Activated CD8-positive, alpha-beta memory T cell treated with anti-CD3 and anti-CD28 coated beads for 24 hours (primary cell): ENCODE measurements around the gene NINJ2.

Experiments
- DNase-seq: peaks from one replicate; pipeline ENCODE4 v3.0.0-alpha.2; 2020

NINJ2 gene

DNA sequence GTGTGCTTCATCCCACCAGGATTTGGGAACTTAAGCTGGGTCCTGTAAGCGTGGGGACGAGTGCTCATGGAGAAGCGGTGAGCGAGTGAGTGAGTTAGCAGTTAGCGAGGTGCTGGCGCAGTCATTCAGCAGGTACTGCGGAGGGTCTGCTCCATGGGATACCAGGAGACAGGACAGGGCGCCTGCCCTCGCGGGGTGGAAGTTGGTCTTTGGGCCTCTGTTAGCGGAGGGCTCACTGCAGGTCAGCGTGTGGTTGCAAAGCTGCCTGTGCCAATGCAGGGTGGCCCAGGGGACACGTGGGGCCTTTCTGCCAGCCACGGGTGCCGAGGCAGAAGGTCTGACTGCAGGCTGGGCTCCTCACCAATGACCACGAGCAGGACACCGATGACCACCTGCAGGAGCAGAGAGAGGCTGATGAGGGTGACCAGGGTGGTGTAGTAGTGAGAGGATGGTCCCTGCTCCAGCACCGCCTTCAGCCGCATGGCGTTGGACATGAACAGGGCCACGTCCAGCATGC, 97.6 kb downstream of the NINJ2 start:
- DNase-seq = no peak

GRCh38 chr12:565161-565560, 98.1 kb downstream of the NINJ2 start:
- DNase-seq = no peak

- no peak for DNase-seq
Measured at GRCh38 chr12:563787-564298, 99.4 kb downstream of the NINJ2 start.

DNA sequence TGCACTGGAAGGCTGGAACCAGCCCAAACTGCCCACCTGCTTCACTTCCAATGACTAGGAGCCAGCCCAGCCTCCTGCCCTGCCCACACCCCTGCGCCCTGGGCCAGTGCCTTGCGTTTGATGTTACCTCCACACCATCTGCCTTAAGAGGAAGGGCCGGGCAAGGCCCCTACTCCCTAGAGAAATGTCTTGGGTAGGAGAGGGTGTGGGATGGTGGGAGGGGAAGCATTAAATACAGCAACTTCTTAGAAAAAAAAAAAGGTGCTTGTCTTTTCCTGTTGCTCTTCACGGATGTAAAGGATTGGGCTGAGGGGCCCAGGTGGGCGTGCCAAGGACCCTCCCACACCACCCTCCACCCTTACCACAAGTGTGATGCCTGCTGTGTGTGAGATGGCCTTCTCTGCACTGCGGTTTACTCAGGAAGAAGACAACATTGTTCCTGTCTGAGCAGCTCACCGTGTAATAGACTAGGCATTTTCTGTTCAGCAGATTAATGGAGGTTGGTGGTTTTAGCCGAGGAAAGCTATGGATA, 99.9 kb downstream of the NINJ2 start:
- peak; percentile 77 for DNase-seq

DNA sequence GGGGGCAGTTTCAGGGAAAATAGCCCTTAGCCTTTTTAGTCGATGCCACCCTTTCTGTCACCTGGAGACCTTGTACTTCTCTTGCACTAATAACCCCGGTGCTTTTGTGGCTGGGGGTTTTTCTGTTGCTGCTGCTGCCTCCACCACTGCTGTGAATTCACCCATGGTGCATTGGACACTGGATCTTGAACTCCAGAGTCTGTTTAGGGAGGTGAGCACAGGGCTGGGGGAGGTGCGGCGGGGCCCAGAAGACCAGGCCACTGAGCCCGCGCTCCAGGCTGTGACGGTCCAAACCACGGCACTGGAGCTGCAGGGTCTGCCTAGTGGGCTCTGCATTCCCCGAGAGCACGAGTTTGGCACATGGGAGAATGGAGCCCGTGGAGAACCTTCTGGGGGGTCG, 100.6 kb downstream of the NINJ2 start:
- no peak for DNase-seq

DNA sequence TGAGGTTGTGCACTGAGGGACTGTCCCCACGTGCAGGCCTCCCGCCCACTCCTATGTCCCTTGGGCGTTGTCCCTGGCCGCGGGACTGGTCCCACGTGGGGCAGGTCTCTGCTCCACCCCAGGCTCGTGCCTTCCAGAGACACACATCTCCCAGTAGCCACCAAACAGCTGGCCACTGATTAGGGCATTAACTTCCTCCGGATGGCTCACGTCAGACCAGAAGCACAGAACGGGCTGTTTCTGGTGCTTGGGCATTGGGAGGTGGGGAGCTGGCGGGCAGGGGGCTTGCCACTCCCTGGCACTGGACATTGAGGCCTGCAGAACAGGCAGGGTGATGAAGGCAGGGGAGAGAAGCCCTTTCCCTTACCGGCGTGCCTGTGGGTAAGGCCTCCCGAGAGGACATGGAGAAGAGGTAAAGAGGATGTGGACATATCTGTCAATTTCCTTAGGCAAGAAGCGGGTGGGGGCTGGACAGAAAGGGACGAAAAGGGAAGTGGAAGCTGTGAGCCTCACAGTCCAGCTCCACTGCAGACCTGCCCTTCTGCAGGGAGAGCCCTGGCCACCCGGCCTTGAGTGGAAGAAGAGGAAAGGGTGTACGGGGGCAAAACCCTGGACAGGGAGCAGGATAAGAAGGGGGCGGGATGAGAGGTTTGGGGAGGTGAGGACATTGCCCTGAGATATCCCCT, 101.2 kb downstream of the NINJ2 start:
- no peak for DNase-seq

GRCh38 chr12:561391-561705, 101.9 kb downstream of the NINJ2 start:
- no peak for DNase-seq

DNA sequence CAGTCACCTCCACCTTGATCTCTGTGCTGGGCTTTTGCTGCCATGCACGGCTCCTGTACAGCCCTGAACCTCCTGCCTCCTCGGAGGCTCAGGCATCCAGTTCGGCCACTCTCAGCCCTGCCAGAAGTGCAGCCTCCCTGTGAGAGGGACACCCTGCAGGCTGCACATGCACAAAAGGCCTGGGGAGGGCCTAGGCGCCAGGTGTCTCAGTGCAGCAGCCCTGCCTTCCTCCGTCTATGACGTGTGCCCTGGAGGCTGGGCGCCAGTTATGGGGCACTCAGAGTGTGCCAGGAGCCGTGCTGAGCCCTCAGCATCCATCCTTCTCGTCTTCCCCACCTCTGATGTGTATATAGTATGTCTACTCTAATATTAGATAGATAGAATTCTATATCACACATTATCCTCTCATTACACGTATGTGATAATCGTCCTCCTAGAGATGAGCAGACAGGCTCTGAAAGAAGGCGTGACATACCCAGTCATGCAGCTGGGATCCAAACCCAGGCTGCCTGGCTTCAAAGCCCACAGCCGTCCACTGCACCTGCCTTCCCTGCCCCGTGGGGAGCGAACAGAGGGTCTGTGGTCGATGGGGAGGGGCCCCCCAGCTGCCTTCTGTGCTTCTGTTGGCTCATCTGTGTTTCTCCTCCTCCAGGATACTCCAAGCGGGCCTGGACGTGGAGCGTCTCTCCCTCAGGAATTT, 102.4 kb downstream of the NINJ2 start:
- DNase-seq = no peak

DNA sequence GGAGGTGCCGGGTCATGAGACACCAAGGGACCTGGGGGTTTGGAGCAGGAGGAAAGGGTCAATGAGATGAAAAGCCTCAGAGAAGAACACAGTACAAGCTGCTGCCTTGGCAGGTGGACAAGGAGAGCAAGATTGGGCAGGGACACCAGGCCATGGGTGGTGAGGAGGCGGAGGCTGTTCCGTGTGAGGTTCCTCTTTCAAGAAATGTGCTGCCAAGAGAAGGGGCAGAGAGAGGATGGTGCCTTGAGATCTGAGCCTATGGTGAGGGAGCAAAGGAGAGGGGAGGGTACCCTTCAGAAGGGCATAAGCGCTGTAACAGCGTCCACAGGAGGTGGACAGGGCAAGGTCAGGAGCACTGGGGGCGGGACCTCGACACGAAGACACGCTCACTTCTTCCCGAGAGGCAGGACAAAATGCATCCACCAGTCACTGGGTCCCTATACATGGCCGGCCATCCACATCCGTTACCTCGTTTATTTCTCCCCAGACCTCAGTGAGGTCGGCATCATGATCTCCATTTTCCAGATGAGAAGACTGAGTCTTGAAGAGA, 103.3 kb downstream of the NINJ2 start:
- DNase-seq = no peak

DNA sequence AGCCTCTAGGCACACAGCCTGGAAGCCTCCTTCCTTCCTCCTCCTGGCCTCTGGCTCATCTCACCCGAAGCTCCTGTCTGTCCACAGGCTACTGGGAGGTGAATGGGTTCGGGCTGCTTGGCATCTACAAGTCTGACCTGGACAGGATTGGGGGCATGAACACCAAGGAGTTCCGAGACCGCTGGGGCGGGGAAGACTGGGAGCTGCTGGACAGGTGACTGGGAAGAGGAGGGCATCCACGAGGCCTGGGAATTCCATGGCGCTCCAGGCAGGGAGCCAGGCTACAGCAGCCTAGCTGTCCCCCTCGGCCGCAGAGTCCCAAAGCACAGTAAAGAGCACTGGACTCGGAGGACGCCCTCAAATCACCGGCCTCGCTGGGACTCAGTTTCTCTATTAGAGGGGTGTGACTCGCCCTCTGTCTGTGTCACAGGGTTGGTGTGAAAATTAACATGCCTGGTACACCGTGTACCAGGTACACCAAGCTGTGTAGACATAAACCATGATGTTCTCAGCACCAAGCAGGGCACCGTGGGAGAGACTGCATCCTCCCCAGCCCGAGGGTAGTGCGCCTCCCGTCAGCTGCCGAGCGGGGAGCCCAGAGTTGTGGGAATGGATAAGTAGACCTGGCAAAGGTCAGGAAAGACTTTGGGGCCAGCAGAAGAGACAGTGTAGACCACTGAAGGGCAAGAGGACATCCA, 103.9 kb downstream of the NINJ2 start:
- no peak for DNase-seq

DNA sequence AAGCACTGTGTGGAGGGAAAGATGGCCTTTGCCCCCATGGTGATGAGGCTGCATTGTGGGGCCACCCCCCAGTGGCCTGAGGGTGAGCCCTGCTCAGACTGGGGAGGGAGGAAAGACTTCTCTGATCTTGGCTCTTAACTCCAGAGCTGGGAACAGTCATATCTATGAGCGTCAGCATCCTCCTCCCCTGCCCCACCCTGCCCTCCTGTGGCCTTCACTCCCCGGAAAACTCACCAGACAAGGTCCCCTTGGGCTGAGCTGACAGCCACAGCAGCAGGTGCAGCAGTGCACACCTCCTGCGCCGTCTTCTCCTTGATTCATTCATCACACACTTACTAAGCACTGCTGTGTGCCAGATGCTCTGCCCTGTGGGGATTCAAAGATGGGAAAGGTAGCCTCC, 104.7 kb downstream of the NINJ2 start:
- DNase-seq = no peak

- DNase-seq = no peak
Measured at GRCh38 chr12:556498-556897, 106.7 kb downstream of the NINJ2 start.

- DNase-seq = no peak
Measured at GRCh38 chr12:554001-554285, 109.3 kb downstream of the NINJ2 start.

DNA sequence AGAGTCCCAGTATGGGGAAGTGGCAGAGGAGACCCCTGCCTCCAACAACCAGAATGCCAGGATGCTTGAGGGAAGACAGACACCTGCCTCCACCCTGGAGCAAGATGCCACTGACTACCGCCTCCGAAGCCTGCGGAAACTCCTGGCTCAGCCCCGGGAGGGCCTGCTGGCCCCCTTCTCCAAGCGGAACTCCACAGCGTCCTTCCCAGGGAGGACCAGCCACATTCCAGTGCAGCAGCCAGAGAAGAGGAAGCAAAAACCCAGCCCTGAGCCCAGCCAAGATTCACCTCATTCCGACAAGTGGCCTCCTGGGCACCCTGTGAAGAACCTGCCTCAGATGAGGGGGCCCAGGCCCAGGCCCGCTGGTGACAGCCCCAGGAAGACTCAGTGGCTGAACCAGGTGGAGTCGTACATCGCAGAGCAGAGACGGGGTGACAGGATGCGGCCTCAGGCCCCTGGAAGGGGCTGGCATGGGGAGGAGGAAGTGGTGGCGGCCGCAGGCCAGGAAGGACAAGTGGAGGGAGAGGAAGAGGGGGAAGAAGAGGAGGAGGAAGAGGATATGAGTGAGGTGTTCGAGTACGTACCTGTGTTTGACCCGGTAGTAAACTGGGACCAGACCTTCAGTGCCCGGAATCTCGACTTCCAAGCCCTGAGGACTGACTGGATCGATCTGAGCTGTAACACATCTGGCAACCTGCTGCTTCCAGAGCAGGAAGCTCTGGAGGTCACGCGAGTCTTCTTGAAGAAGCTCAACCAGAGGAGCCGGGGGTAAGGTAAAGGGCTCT, 109.8 kb downstream of the NINJ2 start:
- peak; percentile 77 for DNase-seq

GRCh38 chr12:552466-552865, 110.8 kb downstream of the NINJ2 start:
- DNase-seq = no peak

- no peak for DNase-seq
Measured at GRCh38 chr12:550473-551260, 112.6 kb downstream of the NINJ2 start.

- DNase-seq = no peak
Measured at GRCh38 chr12:549476-550082, 113.7 kb downstream of the NINJ2 start.

DNA sequence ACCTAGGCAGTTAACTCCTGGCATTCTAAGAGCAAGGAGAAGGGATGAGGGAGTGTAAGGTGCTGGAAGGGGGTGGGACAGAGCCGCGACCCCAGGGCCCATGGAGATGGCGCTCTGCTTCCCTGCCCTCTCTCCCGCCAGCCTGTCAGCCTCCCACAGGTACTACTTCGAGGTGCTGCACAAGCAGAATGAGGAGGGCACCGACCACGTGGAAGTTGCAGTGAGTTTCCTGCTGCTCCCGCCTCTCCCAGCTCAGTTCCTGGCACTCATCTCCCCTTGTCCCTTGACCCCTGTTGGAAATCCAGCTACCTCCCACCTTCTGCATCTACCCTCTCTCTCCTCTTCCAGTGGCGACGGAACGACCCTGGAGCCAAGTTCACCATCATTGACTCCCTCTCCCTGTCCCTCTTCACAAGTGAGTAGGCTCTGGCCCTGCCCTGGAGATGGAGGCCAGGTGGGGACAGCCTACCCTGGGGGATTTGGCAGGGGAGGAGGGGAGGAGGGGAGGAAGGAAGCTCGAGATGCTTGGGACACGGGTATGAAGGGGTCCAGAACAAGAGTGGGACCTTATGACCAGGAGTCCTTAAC, 115.3 kb downstream of the NINJ2 start:
- no peak for DNase-seq

DNA sequence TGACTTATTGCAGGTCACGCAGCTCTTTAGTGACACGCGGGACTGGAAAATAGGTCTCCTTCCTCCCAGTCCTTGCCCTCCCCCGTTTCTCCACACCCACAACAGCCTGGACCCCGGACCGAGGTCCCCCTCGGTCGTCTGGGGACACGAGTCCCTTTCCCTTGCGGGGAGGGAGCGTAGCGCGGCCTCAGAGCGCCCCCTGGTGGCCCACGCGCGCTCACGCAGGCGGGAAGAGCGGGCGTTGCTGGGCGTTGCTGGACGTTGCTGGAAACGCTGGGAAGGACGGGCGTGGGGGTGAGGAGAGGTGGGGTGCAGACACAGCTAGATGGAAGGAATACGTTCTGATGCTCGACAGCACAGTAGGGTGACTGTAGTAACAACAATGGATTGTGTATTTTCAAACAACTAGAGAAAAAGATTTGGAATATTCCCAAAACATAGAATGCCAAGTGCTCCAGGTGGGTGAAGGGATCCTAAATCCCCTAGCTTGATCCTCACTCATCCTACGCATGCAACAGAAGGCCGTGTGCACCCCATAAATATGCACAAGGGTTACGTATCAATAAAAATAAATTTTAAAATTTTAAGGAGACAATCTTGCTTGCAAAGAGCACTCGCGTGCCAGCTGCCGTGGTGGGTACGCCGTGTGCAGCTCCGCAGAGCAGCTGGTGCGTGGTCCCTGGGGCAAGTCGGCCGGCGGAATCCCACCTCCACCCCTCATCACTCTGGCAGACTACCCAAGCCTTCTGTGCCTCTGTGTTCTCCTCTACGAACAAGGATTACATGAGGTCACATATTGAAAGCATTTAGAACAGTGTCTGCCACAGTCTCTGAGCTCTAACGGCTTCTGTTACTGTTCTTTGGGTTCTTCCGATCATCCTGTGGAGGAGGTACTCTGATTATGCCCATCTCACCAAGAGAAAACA, 116.1 kb downstream of the NINJ2 start:
- peak; percentile 88 for DNase-seq
